ENCODE measurements around the gene FREY1.
"Not testable (repeated sequence)": the region's sequence is repeated elsewhere in the genome, so short reads cannot be mapped to it uniquely, and the experiment has no call there.

FREY1 gene

GRCh38 chr11:45917286-45917622 is 10.2 kb upstream of the FREY1 start:
- in situ Hi-C loops (cut with HindIII; ENCODE audit: low sequenced_read_pairs): no loop called here

DNA sequence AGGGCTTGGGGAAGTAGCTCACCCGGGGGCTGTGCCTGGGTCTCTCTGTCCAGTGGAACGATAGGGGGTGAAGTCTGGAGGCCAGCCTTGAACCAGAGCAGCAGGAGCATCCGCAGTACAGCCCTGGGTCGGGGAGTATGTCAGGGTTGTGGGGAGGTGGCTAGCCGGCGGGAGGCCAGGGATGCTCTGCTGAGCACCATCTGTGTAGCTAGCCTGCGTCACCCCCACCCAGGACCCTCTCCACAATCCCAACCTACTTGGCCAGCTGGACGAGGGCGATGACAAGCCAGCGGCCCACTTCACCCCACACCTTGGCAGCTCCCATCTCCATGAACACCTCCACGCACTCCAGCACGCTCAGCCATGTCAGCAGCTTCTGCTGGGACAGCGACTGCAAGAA is 8.4 kb upstream of the FREY1 start:
- in situ Hi-C loops (cut with HindIII; ENCODE audit: low sequenced_read_pairs): no loop called here

- in situ Hi-C loops (cut with HindIII; ENCODE audit: low sequenced_read_pairs): no loop called here
Measured at GRCh38 chr11:45913942-45914635, 7.0 kb upstream of the FREY1 start.

GRCh38 chr11:45913514-45913913 is 6.4 kb upstream of the FREY1 start:
- in situ Hi-C loops (cut with HindIII; ENCODE audit: low sequenced_read_pairs): no loop called here

DNA sequence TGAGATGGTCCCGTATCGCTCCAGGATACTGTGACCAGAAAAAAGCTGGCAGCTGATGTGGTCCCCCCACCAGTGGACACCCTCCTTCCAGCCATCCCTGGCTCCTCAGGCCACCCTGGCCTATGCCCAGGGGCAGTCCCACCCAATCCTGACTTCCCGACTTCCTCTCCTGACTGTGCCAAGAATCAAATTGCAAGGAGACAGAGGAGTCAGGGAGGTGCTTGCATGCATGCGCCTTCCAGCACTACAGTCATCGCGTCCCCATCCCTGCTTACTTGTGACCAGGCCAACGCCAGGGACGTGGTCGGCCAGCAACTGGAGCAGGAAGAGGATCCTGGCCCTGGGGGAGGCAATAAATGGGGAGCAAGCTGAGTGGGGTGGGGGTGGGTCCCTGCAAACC is 3.6 kb upstream of the FREY1 start:
- in situ Hi-C loops (cut with HindIII; ENCODE audit: low sequenced_read_pairs): no loop called here

- in situ Hi-C loops (cut with HindIII; ENCODE audit: low sequenced_read_pairs): no loop called here
Measured at GRCh38 chr11:45909594-45910475, 2.8 kb upstream of the FREY1 start.

DNA sequence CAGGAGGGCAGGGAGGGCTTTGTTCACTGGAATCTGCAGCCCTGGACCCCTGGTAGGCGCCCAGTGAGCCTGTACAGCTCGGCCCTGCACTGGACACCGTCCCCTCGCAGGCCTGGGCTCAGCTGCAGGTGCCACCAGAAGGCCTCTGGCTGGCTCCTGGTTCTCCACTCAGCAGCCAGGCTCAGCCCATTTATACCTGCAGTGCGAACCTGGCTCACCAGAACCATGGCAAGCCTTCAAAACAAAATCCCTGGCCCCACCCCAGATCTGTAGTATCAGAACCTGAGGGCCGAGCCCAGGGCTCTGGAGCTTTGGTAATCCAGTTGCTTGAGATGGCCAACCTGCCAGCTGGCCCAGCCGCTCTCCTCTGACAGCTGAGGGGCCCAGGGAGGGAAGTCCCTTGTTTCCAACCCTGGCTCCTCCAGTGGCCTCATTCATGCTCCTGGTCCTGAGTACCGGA is 870 bp upstream of the FREY1 start:
- in situ Hi-C loops (cut with HindIII; ENCODE audit: low sequenced_read_pairs): no loop called here

DNA sequence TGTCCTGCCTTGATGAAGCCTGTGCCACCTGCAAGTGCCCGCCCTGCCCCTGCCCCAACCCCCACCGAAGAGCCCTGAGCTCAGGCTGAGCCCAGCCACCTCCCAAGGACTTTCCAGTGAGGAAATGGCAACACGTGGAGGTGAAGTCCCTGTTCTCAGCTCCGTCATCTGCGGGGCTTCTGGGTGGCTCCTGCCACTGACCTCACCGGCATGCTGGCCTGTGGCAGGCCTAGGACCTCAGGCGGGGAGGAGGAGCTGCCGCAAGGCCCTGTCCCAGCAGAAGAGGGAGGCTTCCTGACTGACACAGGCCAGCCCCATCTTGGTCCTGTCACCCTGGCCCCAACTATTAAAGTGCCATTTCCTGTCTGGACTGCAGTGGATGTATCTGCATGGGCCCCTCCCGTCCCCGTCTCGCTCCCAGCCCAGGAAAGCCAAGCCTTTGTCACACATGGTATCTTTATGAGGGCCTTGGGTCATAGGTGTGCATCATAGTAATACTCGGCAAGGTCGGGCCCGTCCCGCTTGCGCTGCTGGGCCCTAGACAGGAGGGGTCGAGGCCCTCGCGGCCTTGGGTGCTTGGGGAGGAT is 882 bp downstream of the FREY1 start:
- in situ Hi-C loops (cut with HindIII; ENCODE audit: low sequenced_read_pairs): no loop called here

DNA sequence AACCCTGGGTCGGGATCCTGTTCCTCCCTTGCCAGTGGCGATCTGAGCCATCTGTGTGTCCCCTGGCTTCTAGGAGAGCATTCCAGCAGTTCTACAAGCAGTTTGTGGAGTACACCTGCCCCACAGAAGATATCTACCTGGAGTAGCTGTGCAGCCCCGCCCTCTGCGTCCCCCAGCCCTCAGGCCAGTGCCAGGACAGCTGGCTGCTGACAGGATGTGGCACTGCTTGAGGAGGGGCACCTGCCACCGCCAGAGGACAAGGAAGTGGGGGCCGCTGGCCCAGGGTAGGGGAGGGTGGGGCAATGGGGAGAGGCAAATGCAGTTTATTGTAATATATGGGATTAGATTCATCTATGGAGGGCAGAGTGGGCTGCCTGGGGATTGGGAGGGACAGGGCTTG is 1.5 kb downstream of the FREY1 start:
- in situ Hi-C loops (cut with HindIII; ENCODE audit: low sequenced_read_pairs): not testable (repeated sequence)

DNA sequence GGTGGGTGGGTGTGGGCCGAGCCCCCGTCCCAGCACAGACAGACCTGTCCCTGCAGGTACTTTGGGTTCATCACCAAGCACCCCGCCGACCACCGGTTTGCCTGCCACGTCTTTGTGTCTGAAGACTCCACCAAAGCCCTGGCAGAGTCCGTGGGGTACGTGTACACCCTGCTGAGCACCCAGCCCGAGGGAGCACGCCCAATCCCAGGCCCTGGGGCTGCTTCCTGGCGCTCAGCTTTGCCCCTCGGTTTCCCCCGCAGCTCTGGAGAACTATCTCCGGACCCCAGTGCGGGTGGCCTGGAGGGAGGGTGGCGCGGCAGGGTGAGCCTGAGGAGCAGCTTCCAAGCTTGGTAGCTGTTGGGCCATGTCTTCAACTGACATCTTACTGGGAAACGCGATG is 2.0 kb downstream of the FREY1 start:
- in situ Hi-C loops (cut with HindIII; ENCODE audit: low sequenced_read_pairs): no loop called here

- in situ Hi-C loops (cut with HindIII; ENCODE audit: low sequenced_read_pairs): no loop called here
Measured at GRCh38 chr11:45904309-45904915, 2.7 kb downstream of the FREY1 start.

DNA sequence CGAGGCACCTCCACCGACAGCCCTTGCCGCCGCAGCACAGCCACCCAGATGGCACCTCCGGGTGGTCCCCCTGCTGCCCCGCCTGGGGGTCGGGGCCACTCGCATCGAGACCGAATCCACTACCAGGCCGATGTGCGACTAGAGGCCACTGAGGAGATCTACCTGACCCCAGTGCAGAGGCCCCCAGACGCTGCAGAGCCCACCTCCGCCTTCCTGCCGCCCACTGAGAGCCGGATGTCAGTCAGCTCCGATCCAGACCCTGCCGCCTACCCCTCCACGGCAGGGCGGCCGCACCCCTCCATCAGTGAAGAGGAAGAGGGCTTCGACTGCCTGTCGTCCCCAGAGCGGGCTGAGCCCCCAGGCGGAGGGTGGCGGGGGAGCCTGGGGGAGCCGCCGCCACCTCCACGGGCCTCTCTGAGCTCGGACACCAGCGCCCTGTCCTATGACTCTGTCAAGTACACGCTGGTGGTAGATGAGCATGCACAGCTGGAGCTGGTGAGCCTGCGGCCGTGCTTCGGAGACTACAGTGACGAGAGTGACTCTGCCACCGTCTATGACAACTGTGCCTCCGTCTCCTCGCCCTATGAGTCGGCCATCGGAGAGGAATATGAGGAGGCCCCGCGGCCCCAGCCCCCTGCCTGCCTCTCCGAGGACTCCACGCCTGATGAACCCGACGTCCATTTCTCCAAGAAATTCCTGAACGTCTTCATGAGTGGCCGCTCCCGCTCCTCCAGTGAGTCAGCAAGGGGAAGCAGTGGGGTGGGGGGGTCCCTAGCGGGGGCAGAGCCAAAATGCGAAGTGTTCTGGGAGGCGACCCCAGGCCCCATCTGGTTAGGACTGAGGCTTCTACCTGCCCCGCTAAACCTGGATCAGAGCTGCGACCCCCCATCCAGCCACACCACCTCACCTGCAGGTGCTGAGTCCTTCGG is 4.4 kb downstream of the FREY1 start:
- in situ Hi-C loops (cut with HindIII; ENCODE audit: low sequenced_read_pairs): no loop called here

DNA sequence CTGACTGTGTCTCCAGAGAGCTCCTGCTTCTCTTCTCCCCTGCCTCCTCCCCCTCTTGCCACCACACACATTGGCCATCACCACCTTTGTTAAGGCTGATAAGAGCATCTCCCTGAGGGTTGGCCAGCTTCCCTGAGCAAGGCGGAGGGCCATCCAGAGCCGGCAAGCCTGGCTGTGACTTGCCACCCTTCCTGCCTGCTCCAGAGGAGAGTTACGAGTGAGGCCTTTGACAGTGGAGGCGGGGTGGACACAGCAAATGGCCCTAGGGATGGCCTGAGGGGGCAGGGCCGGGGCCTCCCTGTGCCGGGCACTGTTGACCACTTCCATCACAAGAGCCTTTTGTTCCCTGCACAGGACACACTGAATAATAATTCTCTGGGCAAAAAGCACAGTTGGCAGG is 5.4 kb downstream of the FREY1 start:
- in situ Hi-C loops (cut with HindIII; ENCODE audit: low sequenced_read_pairs): no loop called here

DNA sequence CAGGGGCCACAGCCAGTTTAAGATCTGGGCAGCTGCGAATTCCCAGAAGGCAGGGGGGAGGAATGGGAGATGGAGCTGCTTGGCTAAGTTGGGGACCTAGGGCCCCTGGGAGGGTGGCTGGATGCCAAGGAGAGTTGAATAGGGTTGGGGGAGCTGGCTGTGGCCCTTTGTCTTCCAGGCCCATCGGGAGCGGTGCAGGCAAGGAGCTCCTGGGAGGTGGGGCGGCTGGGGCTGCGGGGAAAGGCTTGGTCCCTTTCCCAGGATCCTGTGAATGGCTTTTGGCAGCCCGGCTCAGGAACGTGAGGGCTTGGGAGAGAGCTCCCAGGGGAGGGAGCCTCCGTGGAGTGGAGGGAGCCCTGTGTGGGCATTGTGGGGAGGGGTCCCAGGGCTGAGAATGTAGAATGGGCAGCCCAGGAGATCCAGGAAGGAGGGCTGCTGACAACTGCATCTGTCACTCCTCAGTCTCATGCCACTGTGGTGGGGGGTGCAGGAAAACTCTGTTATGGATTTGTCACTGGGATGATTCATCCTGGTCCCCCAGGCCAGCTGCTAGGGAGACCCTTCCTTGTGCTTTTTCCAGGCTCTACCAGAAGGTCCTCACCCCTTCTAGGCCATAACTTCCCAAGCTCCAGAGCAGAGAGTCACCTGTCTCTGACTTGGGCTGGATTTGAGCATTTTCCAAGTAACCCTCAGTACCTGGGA is 6.0 kb downstream of the FREY1 start:
- in situ Hi-C loops (cut with HindIII; ENCODE audit: low sequenced_read_pairs): no loop called here

DNA sequence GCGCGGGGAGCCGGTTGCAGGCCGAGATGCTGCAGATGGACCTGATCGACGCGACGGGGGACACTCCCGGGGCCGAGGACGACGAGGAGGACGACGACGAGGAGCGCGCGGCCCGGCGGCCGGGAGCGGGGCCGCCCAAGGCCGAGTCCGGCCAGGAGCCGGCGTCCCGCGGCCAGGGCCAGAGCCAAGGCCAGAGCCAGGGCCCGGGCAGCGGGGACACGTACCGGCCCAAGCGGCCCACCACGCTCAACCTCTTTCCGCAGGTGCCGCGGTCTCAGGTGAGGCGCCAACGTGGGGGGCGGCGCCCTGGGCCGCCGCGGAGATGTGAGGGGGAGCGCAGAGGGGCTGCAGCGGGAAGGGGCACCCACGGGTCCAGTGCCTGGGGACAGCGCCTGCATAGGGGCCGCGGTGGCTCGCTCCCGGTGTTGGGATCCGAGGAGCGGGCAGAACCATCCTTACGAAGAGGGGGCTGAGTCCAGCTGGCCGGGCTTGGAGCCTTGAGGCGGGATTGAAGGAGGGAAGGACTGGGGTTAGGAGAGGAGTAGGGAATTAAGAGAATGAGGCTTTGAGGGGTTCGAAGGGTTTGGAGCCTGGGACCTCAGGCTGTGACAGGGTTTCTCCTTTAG is 6.8 kb downstream of the FREY1 start:
- in situ Hi-C loops (cut with HindIII; ENCODE audit: low sequenced_read_pairs): not testable (repeated sequence)

GRCh38 chr11:45899448-45900174 is 7.5 kb downstream of the FREY1 start:
- in situ Hi-C loops (cut with HindIII; ENCODE audit: low sequenced_read_pairs): no loop called here

GRCh38 chr11:45899086-45899447 is 8.0 kb downstream of the FREY1 start:
- in situ Hi-C loops (cut with HindIII; ENCODE audit: low sequenced_read_pairs): no loop called here

- in situ Hi-C loops (cut with HindIII; ENCODE audit: low sequenced_read_pairs): no loop called here
Measured at GRCh38 chr11:45897556-45897955, 9.5 kb downstream of the FREY1 start.
